GM12878 (cell line): ENCODE data around the gene DTX1. TPM values are rescaled to one million over a fixed set of nuclear protein-coding genes. Genes with fewer than 3 reads are reported as not detected.

Source experiments
- ATAC-seq: fragments of 200-7000 bp; cut with Tn5 transposase; 3 replicates; pipeline ENCODE4 v1.9.1; 2020; ENCODE audit warnings: mild to moderate bottlenecking, moderate library complexity
- BruUV-seq: library from RNA; stranded (reverse); fragments of 400-500 nt; replicated peaks from 2 replicates; lab custom pipeline; 2021; lab: Mats Ljungman, UMichigan
- CTCF ChIA-PET: fragments of 300-600 bp; sonication (Branson Sonifier 250); formaldehyde crosslinking; extraction: SDS; loops from one replicate; lab custom pipeline; 2021; ENCODE audit warnings: inconsistent platforms; lab: Yijun Ruan, JAX
- POLR2A ChIA-PET: fragments of 350-600 bp; formaldehyde crosslinking; extraction: SDS; loops from one replicate; lab custom pipeline; 2021; ENCODE audit warnings: inconsistent platforms; lab: Charles Lee
- RAD21 ChIA-PET: fragments of 300-600 bp; sonication (Branson Sonifier 250); formaldehyde crosslinking; loops from one replicate; lab custom pipeline; 2023; ENCODE audit warnings: antibody characterized with exemption; ENCODE audit not compliant: unreplicated experiment; lab: Charles Lee
- SMC1A ChIA-PET: fragments of 300-600 bp; sonication (Branson Sonifier 250); formaldehyde crosslinking; loops from one replicate; lab custom pipeline; 2023; ENCODE audit not compliant: unreplicated experiment, uncharacterized antibody; lab: Charles Lee
- DNase-seq: peaks from one replicate; pipeline ENCODE4 v3.0.0-alpha.2; 2011; ENCODE audit warnings: low read depth, low spot score
- FAIRE-seq: peaks from 3 replicates; lab custom pipeline; 2011; peaks lifted over from hg19 to GRCh38; lab: Jason Lieb, UNC
- H2AFZ ChIP-seq: 2 replicates; pipeline ENCODE4 v1.6.0; 2011; ENCODE audit warnings: low read depth, low read length, control low read depth; ENCODE audit not compliant: control insufficient read depth
- H3K27ac ChIP-seq: 2 replicates; pipeline ENCODE4 v1.5.1; 2011; ENCODE audit warnings: control low read depth; ENCODE audit not compliant: control insufficient read depth, insufficient read depth
- H3K27me3 ChIP-seq, 2 experiments: replicated peaks in 1 of 2; 2 replicates each; pipeline versions ENCODE4 v1.6.0 to v1.6.1; 2011; ENCODE audit warnings: low read length in 1 of 2; ENCODE audit not compliant: control insufficient read depth in 2 of 2, insufficient read depth in 2 of 2
- H3K36me3 ChIP-seq, 2 experiments: 2 replicates each; pipeline ENCODE4 v1.5.1; 2011; ENCODE audit warnings: low read length in 1 of 2; ENCODE audit not compliant: control insufficient read depth in 2 of 2, insufficient read depth in 2 of 2
- H3K4me1 ChIP-seq: 2 replicates; pipeline ENCODE4 v1.6.1; 2011; ENCODE audit warnings: mild to moderate bottlenecking, low read length, moderate library complexity, mixed read lengths; ENCODE audit not compliant: control insufficient read depth, insufficient read depth
- H3K4me2 ChIP-seq: 2 replicates; pipeline ENCODE4 v1.6.0; 2011; ENCODE audit warnings: control low read depth; ENCODE audit not compliant: control insufficient read depth, insufficient read depth
- H3K4me3 ChIP-seq: fragments of 200-600 bp; sonication (generic); 2 replicates; pipeline ENCODE4 v1.5.1; 2016
- H3K79me2 ChIP-seq: 2 replicates; pipeline ENCODE4 v1.6.0; 2011; ENCODE audit warnings: low read length; ENCODE audit not compliant: control insufficient read depth, insufficient read depth
- H3K9ac ChIP-seq: 2 replicates; pipeline ENCODE4 v1.8.0; 2011; ENCODE audit warnings: low read length, control low read depth, mixed read lengths; ENCODE audit not compliant: control insufficient read depth, insufficient read depth
- H3K9me3 ChIP-seq: replicated peaks from 3 replicates; pipeline ENCODE4 v1.5.1; 2011; ENCODE audit warnings: mild to moderate bottlenecking, low read length; ENCODE audit not compliant: control insufficient read depth, insufficient read depth
- H4K20me1 ChIP-seq: 2 replicates; pipeline ENCODE4 v1.6.0; 2011; ENCODE audit not compliant: control insufficient read depth, insufficient read depth
- CBX5 ChIP-seq: sonication (generic); IDR thresholded peaks from 2 replicates; pipeline ENCODE4 v1.6.1; 2016; ENCODE audit warnings: low read depth, moderate library complexity, mild to moderate bottlenecking, inconsistent platforms
- CREM ChIP-seq: IDR thresholded peaks from 2 replicates; pipeline ENCODE4 v1.6.1; 2014; ENCODE audit warnings: antibody characterized with exemption, low read depth
- FOXM1 ChIP-seq: IDR thresholded peaks from 2 replicates; pipeline ENCODE4 v1.6.1; 2012; ENCODE audit warnings: low read depth, mild to moderate bottlenecking, inconsistent platforms, low read length, moderate library complexity
- HDAC2 ChIP-seq: fragments of 200-600 bp; sonication (generic); IDR thresholded peaks from 2 replicates; pipeline ENCODE4 v1.6.1; 2017
- MEF2A ChIP-seq: IDR thresholded peaks from 2 replicates; pipeline ENCODE4 v1.6.1; 2011; ENCODE audit warnings: low read depth, mild to moderate bottlenecking, low read length, moderate library complexity; ENCODE audit not compliant: insufficient read depth
- MLLT1 ChIP-seq: fragments of 450-650 bp; IDR thresholded peaks from 2 replicates; pipeline ENCODE4 v1.6.1; 2016; ENCODE audit warnings: mild to moderate bottlenecking
- RBBP5 ChIP-seq: fragments of 200-600 bp; sonication (generic); conservative IDR thresholded peaks from 2 replicates; pipeline ENCODE4 v1.6.1; 2016
- REST ChIP-seq: IDR thresholded peaks from 2 replicates; pipeline ENCODE4 v1.6.1; 2012; ENCODE audit warnings: mild to moderate bottlenecking, low read depth, low read length
- SP1 ChIP-seq: IDR thresholded peaks from one replicate; pipeline ENCODE4 v1.6.1; 2011; ENCODE audit warnings: low read depth, low read length
- SREBF1 ChIP-seq: IDR thresholded peaks from 2 replicates; pipeline ENCODE4 v1.6.1; 2012; ENCODE audit warnings: mild to moderate bottlenecking, low read length
- ZNF384 ChIP-seq: IDR thresholded peaks from 2 replicates; pipeline ENCODE4 v1.6.1; 2012; ENCODE audit warnings: low read depth, mild to moderate bottlenecking, low read length, improper control_type of control experiment, borderline replicate concordance
- ZNF622 ChIP-seq: fragments of 450-650 bp; IDR thresholded peaks from 2 replicates; pipeline ENCODE4 v1.6.1; 2017; ENCODE audit warnings: mild to moderate bottlenecking, inconsistent platforms
- WGBS: methylation state at CpG from one replicate; pipeline ENCODE4 v1.1.6; 2016; ENCODE audit warnings: low lambda C conversion rate; ENCODE audit not compliant: insufficient replicate concordance, insufficient coverage; ENCODE audit errors: missing lambda C conversion rate; 5-methylcytosine and 5-hydroxymethylcytosine counted together
- in situ Hi-C: fragments of 300-500 bp; cut with MboI; formaldehyde crosslinking; loops from 9 replicates; pipeline ENCODE4 v1.14.3; 2018; ENCODE audit warnings: mixed read lengths
- intact Hi-C: fragments of 100-400 bp; cut with micrococcal nuclease; formaldehyde crosslinking; loops from one replicate; pipeline ENCODE4 v1.14.2; 2022; ENCODE audit not compliant: unreplicated experiment
- polyA plus RNA-seq, 11 experiments: library from polyadenylated mRNA; depleted of rRNA in 4 of 11; unstranded in 6 of 11; stranded (reverse) in 5 of 11; fragments of >200 nt; fragmentation: Nextera tagmentation in 4 of 11; fragmentation: Illumina TruSeq in 1 of 11; extraction: Ambion mirVana in 4 of 11; extraction: Trizol in 1 of 11; gene quantifications; 1 replicate in 1 of 11; 2 replicates in 10 of 11; pipeline versions ENCODE4 v1.2.1 to v1.2.3, GENCODE V29; 2011 to 2016; ENCODE audit warnings: inconsistent platforms in 2 of 11, missing spikeins in 2 of 11, low read depth in 1 of 11
- total RNA-seq, 4 experiments: library from RNA; depleted of rRNA in 3 of 4; stranded (reverse); fragments of >200 nt in 3 of 4; fragmentation: Illumina TruSeq in 1 of 4; extraction: Trizol in 1 of 4; gene quantifications; 2 replicates each; pipeline versions ENCODE4 v1.2.1 to v1.2.3, GENCODE V29; 2013 to 2021

Gene DTX1
- total and polyA plus RNA-seq, 10 of the 15 experiments (the other 5 are each of a cell fraction or from before 2014, with no cell fraction given), result 0.09 to 2.8 (median 0.66) TPM

- TF ChIP-seq MEF2A (no peak), SREBF1 (no peak), HDAC2 (no peak), RBBP5 (no peak), MLLT1 (no peak), SP1 (no peak), CBX5 (no peak), REST (no peak), ZNF384 (no peak), CREM (no peak), FOXM1 (no peak), ZNF622 (no peak)
- peaks cover 3% of the 10 kb centered on the region; the same call in 1 of the 2 replicates for H4K20me1 ChIP-seq
- H3K9me3 ChIP-seq, result no peaks in the 10 kb centered on the region
- in situ Hi-C loops (no loop called here), intact Hi-C loops (no loop called here)
- 66% methylated on average over 7 of the region's 7 CpGs for WGBS
- DNase-seq (no peak), FAIRE-seq (no peak), ATAC-seq (no peak)
- CTCF ChIA-PET, result interaction anchor here (0.7 to 9.5 kb wide), 10 partner anchors 10 to 39 kb away, joined by 3 to 98 read pairs (median 14); no protein-coding TSS in a partner anchor
- H3K4me1 ChIP-seq, result peaks cover 16% of the 10 kb centered on the region
- peaks cover 1 to 9% of the 10 kb centered on the region in 2 experiments; a peak in 2 of 4 replicates for H3K27me3 ChIP-seq
- H3K4me2 ChIP-seq, result peak overlapping the region; percentile 30; the same call in 1 of the 2 replicates
- H3K4me3 ChIP-seq, result no peak overlapping the region
- BruUV-seq, result no TSS peak
- H3K27ac ChIP-seq, result no peak overlapping the region
- RAD21 ChIA-PET, result interaction anchor here (1.2 to 9.1 kb wide), 5 partner anchors 9 to 39 kb away, joined by 5 to 84 read pairs (median 18); no protein-coding TSS in a partner anchor
- POLR2A ChIA-PET, result interaction anchor here (0.9 to 3.3 kb wide), 4 partner anchors 9 to 29 kb away, joined by 5 to 18 read pairs (median 5); no protein-coding TSS in a partner anchor
- peaks cover 11% of the 10 kb centered on the region for H3K79me2 ChIP-seq
- no peaks in the 10 kb centered on the region for H3K36me3 ChIP-seq
- H2AFZ ChIP-seq, result no peak overlapping the region
- H3K9ac ChIP-seq, result no peak overlapping the region; the same call in 1 of the 2 replicates
- SMC1A ChIA-PET, result interaction anchor here (0.7 to 17.0 kb wide), 6 partner anchors 12 to 114 kb away, joined by 4 to 416 read pairs (median 8); no protein-coding TSS in a partner anchor
Measured at GRCh38 chr12:113060336-113060960, 3.9 kb downstream of the DTX1 start.
